Osteoblast (primary cell): ENCODE data around the gene WWC1. TPM values are rescaled to one million over a fixed set of nuclear protein-coding genes. Genes with fewer than 3 reads are reported as not detected.

Experiments used
- DNase-seq: peaks from one replicate; pipeline ENCODE4 v3.0.0; 2011; ENCODE audit warnings: low spot score, mixed read lengths; ENCODE audit not compliant: insufficient read length; ENCODE audit errors: missing footprints
- H2AFZ ChIP-seq: 2 replicates; pipeline ENCODE4 v1.6.0; 2011; ENCODE audit warnings: mild to moderate bottlenecking, low read length
- H3K27ac ChIP-seq: 2 replicates; pipeline ENCODE4 v1.5.1; 2011; ENCODE audit warnings: mild to moderate bottlenecking, low read depth, low read length, moderate library complexity
- H3K27me3 ChIP-seq: 2 replicates; pipeline ENCODE4 v1.6.0; 2012; ENCODE audit warnings: mild to moderate bottlenecking, control low read depth, inconsistent platforms, low read length, moderate library complexity; ENCODE audit not compliant: insufficient read depth
- H3K36me3 ChIP-seq: 2 replicates; pipeline ENCODE4 v1.5.1; 2011; ENCODE audit warnings: mild to moderate bottlenecking, low read length, control low read depth, moderate library complexity; ENCODE audit not compliant: insufficient read depth
- H3K4me1 ChIP-seq: 2 replicates; pipeline ENCODE4 v1.5.1; 2011; ENCODE audit warnings: mild to moderate bottlenecking, low read length, control low read depth, moderate library complexity; ENCODE audit not compliant: insufficient read depth
- H3K4me2 ChIP-seq: 2 replicates; pipeline ENCODE4 v1.6.0; 2011; ENCODE audit warnings: mild to moderate bottlenecking, low read length; ENCODE audit not compliant: insufficient read depth
- H3K4me3 ChIP-seq: fragments of 200-600 bp; sonication (generic); 3 replicates; pipeline ENCODE4 v1.5.1; 2012; ENCODE audit warnings: mild to moderate bottlenecking, low read length, inconsistent platforms; ENCODE audit not compliant: insufficient read depth
- H3K79me2 ChIP-seq: 2 replicates; pipeline ENCODE4 v1.6.0; 2012; ENCODE audit warnings: mild to moderate bottlenecking, low read length, control low read depth, inconsistent platforms; ENCODE audit not compliant: insufficient read depth
- H3K9me3 ChIP-seq: 2 replicates; pipeline ENCODE4 v1.5.1; 2011; ENCODE audit warnings: low read depth, low read length, control low read depth
- H4K20me1 ChIP-seq: 2 replicates; pipeline ENCODE4 v1.6.0; 2012; ENCODE audit warnings: mild to moderate bottlenecking, low read length, control low read depth; ENCODE audit not compliant: insufficient read depth
- total RNA-seq: library from RNA; depleted of rRNA; stranded (reverse); fragments of >200 nt; gene quantifications from 2 replicates; pipeline ENCODE4 v1.2.3, GENCODE V29; 2012
- TF ChIP-seq, protein P1 (sequence below): IDR thresholded peaks from 2 replicates; pipeline ENCODE4 v1.5.1; 2011; ENCODE audit warnings: mild to moderate bottlenecking, low read depth, low read length, moderate library complexity; ENCODE audit errors: extremely low read depth

WWC1 gene
- total RNA-seq, 1 donor: 1.4 TPM

DNA sequence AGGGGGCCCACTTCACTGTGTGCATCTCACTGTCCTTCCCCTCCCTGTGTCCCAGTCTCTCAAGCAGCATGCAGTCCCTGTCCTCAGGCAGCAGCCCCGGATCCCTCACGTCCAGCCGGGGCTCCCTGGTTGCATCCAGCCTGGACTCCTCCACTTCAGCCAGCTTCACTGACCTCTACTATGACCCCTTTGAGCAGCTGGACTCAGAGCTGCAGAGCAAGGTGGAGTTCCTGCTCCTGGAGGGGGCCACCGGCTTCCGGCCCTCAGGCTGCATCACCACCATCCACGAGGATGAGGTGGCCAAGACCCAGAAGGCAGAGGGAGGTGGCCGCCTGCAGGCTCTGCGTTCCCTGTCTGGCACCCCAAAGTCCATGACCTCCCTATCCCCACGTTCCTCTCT is 132.0 kb downstream of the WWC1 start:
- TF ChIP-seq, protein P1, sequence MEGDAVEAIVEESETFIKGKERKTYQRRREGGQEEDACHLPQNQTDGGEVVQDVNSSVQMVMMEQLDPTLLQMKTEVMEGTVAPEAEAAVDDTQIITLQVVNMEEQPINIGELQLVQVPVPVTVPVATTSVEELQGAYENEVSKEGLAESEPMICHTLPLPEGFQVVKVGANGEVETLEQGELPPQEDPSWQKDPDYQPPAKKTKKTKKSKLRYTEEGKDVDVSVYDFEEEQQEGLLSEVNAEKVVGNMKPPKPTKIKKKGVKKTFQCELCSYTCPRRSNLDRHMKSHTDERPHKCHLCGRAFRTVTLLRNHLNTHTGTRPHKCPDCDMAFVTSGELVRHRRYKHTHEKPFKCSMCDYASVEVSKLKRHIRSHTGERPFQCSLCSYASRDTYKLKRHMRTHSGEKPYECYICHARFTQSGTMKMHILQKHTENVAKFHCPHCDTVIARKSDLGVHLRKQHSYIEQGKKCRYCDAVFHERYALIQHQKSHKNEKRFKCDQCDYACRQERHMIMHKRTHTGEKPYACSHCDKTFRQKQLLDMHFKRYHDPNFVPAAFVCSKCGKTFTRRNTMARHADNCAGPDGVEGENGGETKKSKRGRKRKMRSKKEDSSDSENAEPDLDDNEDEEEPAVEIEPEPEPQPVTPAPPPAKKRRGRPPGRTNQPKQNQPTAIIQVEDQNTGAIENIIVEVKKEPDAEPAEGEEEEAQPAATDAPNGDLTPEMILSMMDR: no peak
- Histone ChIP-seq H3K36me3 (no peaks in the 10 kb centered on the region), H3K9me3 (no peaks in the 10 kb centered on the region), H3K4me3 (no peak overlapping the region), H3K79me2 (no peaks in the 10 kb centered on the region), H3K27ac (no peak overlapping the region), H3K4me2 (no peak overlapping the region), H3K4me1 (peaks cover 10% of the 10 kb centered on the region), H4K20me1 (no peaks in the 10 kb centered on the region), H3K27me3 (no peaks in the 10 kb centered on the region), H2AFZ (no peak overlapping the region)
- no peak for DNase-seq

DNA sequence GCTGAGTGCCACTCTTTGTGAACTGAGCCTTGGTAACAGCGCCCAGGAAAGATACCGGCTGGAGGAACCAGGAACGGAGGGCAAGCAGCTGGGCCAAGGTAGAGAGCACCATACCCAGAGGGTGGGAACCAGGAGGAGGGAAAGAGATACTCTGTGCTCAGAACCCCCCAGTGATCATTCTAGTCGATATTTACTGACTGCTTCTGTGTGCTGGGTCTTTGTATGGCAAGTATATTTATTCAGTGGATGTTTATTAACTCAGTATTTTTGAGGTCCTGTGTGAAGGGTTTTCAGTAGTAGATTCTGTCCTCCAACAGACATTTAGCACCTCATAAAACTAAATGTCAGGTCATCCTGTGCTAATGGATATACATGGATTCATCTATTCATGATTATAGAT is 132.5 kb downstream of the WWC1 start:
- Histone ChIP-seq H3K9me3 (no peaks in the 10 kb centered on the region), H3K79me2 (no peaks in the 10 kb centered on the region), H3K4me3 (no peak overlapping the region), H3K27me3 (no peaks in the 10 kb centered on the region), H4K20me1 (no peaks in the 10 kb centered on the region), H3K4me2 (no peak overlapping the region), H2AFZ (no peak overlapping the region), H3K36me3 (no peaks in the 10 kb centered on the region), H3K27ac (peak overlapping the region; percentile 10), H3K4me1 (peaks cover 10% of the 10 kb centered on the region)
- DNase-seq: no peak
- TF ChIP-seq, protein P1: no peak

DNA sequence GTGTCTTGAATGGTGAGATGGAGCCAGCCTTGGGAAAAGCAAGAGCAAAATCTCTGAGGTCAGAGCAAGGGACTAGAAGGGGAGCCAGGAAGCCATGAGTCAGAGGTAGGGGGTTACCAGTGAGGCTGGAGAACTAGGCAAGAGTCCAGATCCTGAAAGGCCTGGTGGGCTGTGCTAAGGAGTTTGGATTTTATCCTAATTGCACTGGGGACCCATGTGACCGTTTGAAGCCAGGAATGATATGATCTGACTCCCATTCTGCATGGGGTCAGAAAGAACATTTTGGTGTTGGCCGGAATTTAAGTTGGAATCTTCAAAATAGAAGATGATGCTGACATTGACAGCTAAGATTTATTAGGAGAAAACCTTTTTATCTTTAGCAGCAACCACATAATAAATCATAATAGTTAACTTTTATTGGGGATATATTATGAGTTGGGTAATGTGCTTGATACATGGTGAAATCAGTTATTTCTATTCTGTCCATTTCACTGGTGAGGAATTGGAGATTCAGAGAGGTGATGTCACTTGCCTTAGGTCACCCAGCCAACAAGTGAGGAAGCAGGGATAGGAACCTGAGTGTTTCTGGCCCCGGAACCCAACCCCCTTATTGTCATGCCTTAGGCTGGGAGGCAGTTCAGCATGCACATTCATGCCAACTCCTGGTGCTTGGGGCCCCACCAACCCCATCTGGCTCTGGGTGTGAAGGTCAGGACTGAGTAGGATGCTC is 133.3 kb downstream of the WWC1 start:
- H3K27me3 ChIP-seq: no peaks in the 10 kb centered on the region
- peaks cover 10% of the 10 kb centered on the region for H3K4me1 ChIP-seq
- H3K4me2 ChIP-seq: no peak overlapping the region
- no peaks in the 10 kb centered on the region for H4K20me1 ChIP-seq
- H3K36me3 ChIP-seq: no peaks in the 10 kb centered on the region
- H3K79me2 ChIP-seq: no peaks in the 10 kb centered on the region
- TF ChIP-seq, protein P1: no peak
- DNase-seq: no peak
- no peaks in the 10 kb centered on the region for H3K9me3 ChIP-seq
- H3K27ac ChIP-seq: peak overlapping the region; percentile 10
- no peak overlapping the region for H2AFZ ChIP-seq
- H3K4me3 ChIP-seq: no peak overlapping the region

DNA sequence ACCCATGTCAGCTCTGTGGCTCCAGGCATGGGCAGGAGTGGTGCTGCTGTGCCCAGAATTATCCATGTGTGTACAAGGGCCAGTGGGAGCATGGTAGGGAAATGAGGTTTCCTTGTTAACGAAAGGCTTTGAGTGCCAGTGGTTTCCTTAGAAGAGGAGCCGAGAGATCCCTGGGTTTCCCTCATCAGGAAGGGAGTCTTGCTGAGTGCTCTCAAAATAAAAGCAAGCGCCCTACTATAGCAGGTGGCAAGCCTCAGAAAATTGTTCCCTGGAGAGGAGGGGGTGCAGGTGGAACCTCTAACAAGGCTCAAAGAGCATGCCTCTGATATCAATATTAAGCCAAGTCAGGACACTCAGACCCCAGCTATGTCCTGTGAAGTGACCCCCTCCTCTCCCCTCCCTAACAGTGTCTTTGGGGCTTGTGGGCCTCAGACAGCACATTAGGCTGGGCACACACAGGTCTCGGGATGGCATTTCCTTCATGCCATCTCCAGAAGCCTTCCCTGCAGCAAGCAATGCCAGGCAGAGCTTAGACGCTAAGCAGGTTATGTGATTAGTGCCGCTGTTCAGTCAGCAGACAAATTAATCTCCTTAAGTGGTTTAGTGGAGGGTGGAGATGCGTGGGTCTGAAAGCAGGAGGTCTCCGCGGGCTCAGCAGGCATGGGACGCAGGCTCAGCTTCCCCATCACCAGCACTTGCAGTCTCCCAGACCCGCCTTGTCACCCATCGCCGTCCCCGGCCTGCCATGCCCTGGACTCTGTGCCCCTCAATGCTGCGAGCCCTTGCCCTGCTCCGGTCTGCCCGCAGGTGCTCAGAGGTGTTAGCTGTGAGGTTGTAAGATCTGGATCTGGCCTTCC is 134.8 kb downstream of the WWC1 start:
- Histone ChIP-seq H2AFZ (no peak overlapping the region), H3K27ac (no peak overlapping the region), H4K20me1 (no peaks in the 10 kb centered on the region), H3K9me3 (no peaks in the 10 kb centered on the region), H3K27me3 (no peaks in the 10 kb centered on the region), H3K36me3 (no peaks in the 10 kb centered on the region), H3K4me2 (no peak overlapping the region), H3K4me3 (no peak overlapping the region), H3K79me2 (no peaks in the 10 kb centered on the region), H3K4me1 (peaks cover 10% of the 10 kb centered on the region)
- peak; percentile 30 for DNase-seq
- TF ChIP-seq, protein P1: no peak
